HepG2 (cell line): ENCODE results near the gene GRIN3B. TPM values are rescaled to one million over a fixed set of nuclear protein-coding genes. Genes with fewer than 3 reads are reported as not detected.
A peak's percentile ranks its signal among the peaks of the same experiment; 100 is the strongest.

Experiments
- ATAC-seq: fragments of 200-7000 bp; cut with Tn5 transposase; 3 replicates; pipeline ENCODE4 v1.9.1; 2020; ENCODE audit warnings: mild to moderate bottlenecking, moderate library complexity
- BruUV-seq: library from RNA; stranded (reverse); fragments of 400-500 nt; replicated peaks from 2 replicates; lab custom pipeline; 2021; lab: Mats Ljungman, UMichigan
- CTCF ChIA-PET: fragments of 300-600 bp; formaldehyde crosslinking; extraction: SDS; loops from one replicate; lab custom pipeline; 2021; ENCODE audit warnings: low total read pairs, inconsistent platforms, low intra/inter-chr PET ratio; lab: Yijun Ruan, JAX
- POLR2A ChIA-PET: fragments of 350-600 bp; sonication (Branson Sonifier 250); formaldehyde crosslinking; loops from one replicate; lab custom pipeline; 2020; ENCODE audit warnings: antibody characterized with exemption, inconsistent platforms; lab: Yijun Ruan, JAX
- DNase-seq: peaks from one replicate; pipeline ENCODE4 v3.0.0-alpha.2; 2015; ENCODE audit warnings: low spot score
- FAIRE-seq: peaks from 3 replicates; lab custom pipeline; 2011; peaks lifted over from hg19 to GRCh38; lab: Jason Lieb, UNC
- H2AFZ ChIP-seq: one replicate; pipeline ENCODE4 v1.6.1; 2011; ENCODE audit warnings: low read length, inconsistent platforms
- H3K27ac ChIP-seq: fragments of 300-600 bp; 3 replicates; pipeline ENCODE4 v1.8.0; 2011; ENCODE audit warnings: mixed run types, mild to moderate bottlenecking, mixed read lengths, low read length, inconsistent platforms; ENCODE audit not compliant: insufficient read depth; ENCODE audit errors: extremely low read length
- H3K27me3 ChIP-seq, 2 experiments: fragments of 200-600 bp in 1 of 2; 2 replicates in 1 of 2; 3 replicates in 1 of 2; pipeline versions ENCODE4 v1.6.0 to v1.8.0; 2011; ENCODE audit warnings: low read length in 2 of 2, mild to moderate bottlenecking in 2 of 2, moderate library complexity in 2 of 2, inconsistent platforms in 1 of 2; ENCODE audit not compliant: insufficient read depth in 2 of 2, control insufficient read depth in 1 of 2
- H3K36me3 ChIP-seq, 2 experiments: fragments of 200-600 bp in 1 of 2; replicated peaks in 1 of 2; 2 replicates in 1 of 2; 3 replicates in 1 of 2; pipeline versions ENCODE4 v1.5.1 to v1.8.0; 2011; ENCODE audit warnings: low read length in 2 of 2, inconsistent platforms in 1 of 2; ENCODE audit not compliant: insufficient read depth in 2 of 2, control insufficient read depth in 1 of 2
- H3K4me1 ChIP-seq: 2 replicates; pipeline ENCODE4 v1.5.1; 2012; ENCODE audit warnings: low read length, inconsistent platforms; ENCODE audit not compliant: insufficient read depth
- H3K4me2 ChIP-seq: 2 replicates; pipeline ENCODE4 v1.6.0; 2011; ENCODE audit warnings: low read depth, low read length, inconsistent platforms
- H3K4me3 ChIP-seq, 3 experiments: fragments of 200-600 bp in 1 of 3; sonication (generic), shearing (Covaris generic) in 1 of 3; replicated peaks in 1 of 3; 2 replicates each; pipeline ENCODE4 v1.5.1; 2011 to 2016; ENCODE audit warnings: low read length in 3 of 3, inconsistent platforms in 2 of 3, low read depth in 2 of 3, mild to moderate bottlenecking in 2 of 3, control low read depth in 1 of 3, mixed read lengths in 1 of 3; ENCODE audit not compliant: insufficient read depth in 1 of 3
- H3K79me2 ChIP-seq: one replicate; pipeline ENCODE4 v1.6.1; 2011; ENCODE audit warnings: low read length, inconsistent platforms; ENCODE audit not compliant: insufficient read depth
- H3K9ac ChIP-seq: 2 replicates; pipeline ENCODE4 v1.6.0; 2011; ENCODE audit warnings: mild to moderate bottlenecking, low read depth, low read length, inconsistent platforms; ENCODE audit not compliant: insufficient read depth
- H3K9me3 ChIP-seq: 2 replicates; pipeline ENCODE4 v1.5.1; 2012; ENCODE audit warnings: mild to moderate bottlenecking, low read length
- H4K20me1 ChIP-seq: 2 replicates; pipeline ENCODE4 v1.6.0; 2011; ENCODE audit warnings: inconsistent platforms, mild to moderate bottlenecking, low read length, moderate library complexity; ENCODE audit not compliant: insufficient read depth
- AGO1 ChIP-seq: fragments of 200-400 bp; formaldehyde crosslinking; IDR thresholded peaks from 2 replicates; pipeline ENCODE4 v1.6.1; 2017; ENCODE audit warnings: mild to moderate bottlenecking, low read depth, low read length, moderate library complexity; ENCODE audit not compliant: poor library complexity, severe bottlenecking
- AHR ChIP-seq: IDR thresholded peaks from 2 replicates; pipeline ENCODE4 v1.6.1; 2018; ENCODE audit warnings: missing genetic modification reagents, missing compliant biosample characterization
- ARID5B ChIP-seq: IDR thresholded peaks from 2 replicates; pipeline ENCODE4 v1.4.0; 2020; ENCODE audit warnings: mild to moderate bottlenecking, missing genetic modification reagents
- CENPX ChIP-seq: sonication (generic); formaldehyde crosslinking; IDR thresholded peaks from 2 replicates; pipeline ENCODE4 v1.9.0; 2021; ENCODE audit warnings: mild to moderate bottlenecking, missing genetic modification reagents, moderate library complexity
- DNMT3B ChIP-seq: conservative IDR thresholded peaks from 2 replicates; pipeline ENCODE4 v1.6.1; 2016; ENCODE audit warnings: missing biosample characterization, control low read depth
- FOXK1 ChIP-seq: sonication (generic); formaldehyde crosslinking; IDR thresholded peaks from 2 replicates; pipeline ENCODE4 v1.4.0; 2020; ENCODE audit warnings: low read depth, missing genetic modification reagents, borderline replicate concordance
- KDM2A ChIP-seq: sonication (generic); formaldehyde crosslinking; IDR thresholded peaks from 2 replicates; pipeline ENCODE4 v1.4.0; 2020; ENCODE audit warnings: low read depth, missing genetic modification reagents, borderline replicate concordance
- KDM5B ChIP-seq: sonication (generic); formaldehyde crosslinking; IDR thresholded peaks from 2 replicates; pipeline ENCODE4 v1.4.0; 2020; ENCODE audit warnings: missing genetic modification reagents, mild to moderate bottlenecking, borderline replicate concordance
- PHF20 ChIP-seq: sonication (generic); formaldehyde crosslinking; IDR thresholded peaks from 2 replicates; pipeline ENCODE4 v1.5.0; 2020; ENCODE audit warnings: mild to moderate bottlenecking, missing genetic modification reagents
- ZMYM3 ChIP-seq: sonication (generic); formaldehyde crosslinking; IDR thresholded peaks from 2 replicates; pipeline ENCODE4 v1.5.1; 2020; ENCODE audit warnings: mild to moderate bottlenecking, missing genetic modification reagents
- ZNF10 ChIP-seq: sonication (generic); formaldehyde crosslinking; IDR thresholded peaks from 2 replicates; pipeline ENCODE4 v1.4.0; 2020; ENCODE audit warnings: mild to moderate bottlenecking, low read depth, missing genetic modification reagents, borderline replicate concordance
- ZNF530 ChIP-seq: sonication (generic); formaldehyde crosslinking; IDR thresholded peaks from 2 replicates; pipeline ENCODE4 v1.5.0; 2020; ENCODE audit warnings: low read depth, mild to moderate bottlenecking, missing genetic modification reagents
- ZNF580 ChIP-seq: IDR thresholded peaks from 2 replicates; pipeline ENCODE4 v1.6.1; 2016; ENCODE audit warnings: low read depth, borderline replicate concordance
- ZNF841 ChIP-seq: sonication (generic); formaldehyde crosslinking; IDR thresholded peaks from 2 replicates; pipeline ENCODE4 v1.8.1; 2023; ENCODE audit warnings: missing genetic modification reagents, borderline replicate concordance
- WGBS: methylation state at CpG from one replicate; pipeline ENCODE4 v1.1.6; 2017; ENCODE audit warnings: low lambda C conversion rate; 5-methylcytosine and 5-hydroxymethylcytosine counted together
- in situ Hi-C: cut with HindIII; loops from 2 replicates; pipeline ENCODE4 v1.10.0; 2017; ENCODE audit warnings: low pct_unique_long_range_greater_than_20kb; ENCODE audit not compliant: extremely low pct_ligation_motif_present
- intact Hi-C: fragments of 100-400 bp; cut with micrococcal nuclease; formaldehyde crosslinking; loops from one replicate; pipeline ENCODE4 v1.10.0; 2022; ENCODE audit not compliant: unreplicated experiment
- polyA plus RNA-seq, 8 experiments: library from polyadenylated mRNA; depleted of rRNA in 3 of 8; stranded (reverse) in 7 of 8; unstranded in 1 of 8; fragments of >200 nt; fragmentation: Illumina TruSeq in 4 of 8; extraction: Trizol in 4 of 8; gene quantifications; 2 replicates each; pipeline versions ENCODE4 v1.2.1 to v1.2.3, GENCODE V29; 2011 to 2016; ENCODE audit warnings: low read depth in 4 of 8, missing spikeins in 1 of 8, mixed read lengths in 1 of 8; ENCODE audit not compliant: insufficient read depth in 1 of 8
- total RNA-seq, 5 experiments: library from RNA; depleted of rRNA; stranded (reverse); fragments of >200 nt; fragmentation: Illumina TruSeq; extraction: Trizol; gene quantifications; 2 replicates each; pipeline ENCODE4 v1.2.3, GENCODE V29; 2016; ENCODE audit warnings: low read depth in 1 of 5

GRIN3B gene
- total and polyA plus RNA-seq, 2 of the 13 experiments (the other 11 are each of a cell fraction or from before 2014, with no cell fraction given): 0.07 to 0.20 TPM

- in situ Hi-C loops (no loop called here), intact Hi-C loops (loop anchor here (10.0 kb wide), 1 partner anchor 213 kb away; no protein-coding TSS in a partner anchor)
- WGBS: 30% methylated on average over 5 of the region's 6 CpGs
- Histone ChIP-seq H3K27me3 (peaks cover 9 to 30% of the 10 kb centered on the region in 2 experiments), H2AFZ (no peak overlapping the region), H3K79me2 (no peaks in the 10 kb centered on the region), H3K9ac (no peak overlapping the region), H3K27ac (no peak overlapping the region), H3K4me3 (no peak overlapping the region), H3K4me1 (peaks cover 38% of the 10 kb centered on the region), H3K36me3 (no peaks in the 10 kb centered on the region), H3K4me2 (no peak overlapping the region), H3K9me3 (no peaks in the 10 kb centered on the region), H4K20me1 (no peaks in the 10 kb centered on the region)
- FAIRE-seq (no peak), ATAC-seq (no peak), DNase-seq (no peak)
- CTCF ChIA-PET: no interaction called here
- POLR2A ChIA-PET: interaction anchor here (1.4 kb wide), 1 partner anchor 14 kb away, joined by 4 read pairs; the partner anchor contains the start of gene WDR18
- BruUV-seq: no TSS peak
- TF ChIP-seq ZNF10 (CRISPR knock-in tag) (no peak), PHF20 (CRISPR knock-in tag) (no peak), KDM2A (CRISPR knock-in tag) (0 out of 2 replicates have a peak, but pooled peaks have one; percentile 25)
These were observed 2.2 kb upstream of the GRIN3B start for GRCh38 chr19:998064-998463.

GRCh38 chr19:999379-999719 is 870 bp upstream of the GRIN3B start:
- Histone ChIP-seq H3K27ac (no peak overlapping the region), H3K27me3 (peaks cover 13 to 43% of the 10 kb centered on the region in 2 experiments), H4K20me1 (no peaks in the 10 kb centered on the region), H3K36me3 (no peaks in the 10 kb centered on the region), H3K4me3 (no peak overlapping the region), H3K4me1 (peaks cover 34% of the 10 kb centered on the region), H3K9me3 (no peaks in the 10 kb centered on the region), H2AFZ (no peak overlapping the region), H3K4me2 (no peak overlapping the region), H3K79me2 (no peaks in the 10 kb centered on the region), H3K9ac (no peak overlapping the region)
- intact Hi-C loops (loop anchor here (10.0 kb wide), 1 partner anchor 215 kb away; no protein-coding TSS in a partner anchor), in situ Hi-C loops (no loop called here)
- POLR2A ChIA-PET: no interaction called here
- BruUV-seq: no TSS peak
- ATAC-seq (no peak), DNase-seq (no peak), FAIRE-seq (no peak)
- CTCF ChIA-PET: no interaction called here
- WGBS: 16% methylated on average over 3 of the region's 3 CpGs
- TF ChIP-seq ZNF530 (CRISPR knock-in tag): no peak
- no peak for TF ChIP-seq DNMT3B (CRISPR knock-in tag)
- no peak for TF ChIP-seq ARID5B (CRISPR knock-in tag)
- TF ChIP-seq ZMYM3: no peak
- TF ChIP-seq ZNF841: no peak
- TF ChIP-seq AHR (CRISPR knock-in tag): no peak
- no peak for TF ChIP-seq CENPX (CRISPR knock-in tag)
- no peak for TF ChIP-seq ZNF580
- no peak for TF ChIP-seq AGO1
- no peak for TF ChIP-seq FOXK1
- TF ChIP-seq KDM5B (CRISPR knock-in tag): no peak
